PC-9 (cell line): ENCODE measurements around the gene LIN52. TPM values are rescaled to one million over a fixed set of nuclear protein-coding genes. Genes with fewer than 3 reads are reported as not detected.

Experiments used
- BruUV-seq: library from RNA; stranded (reverse); fragments of 400-500 nt; replicated peaks from 2 replicates; lab custom pipeline; 2021; lab: Mats Ljungman, UMichigan
- CTCF ChIA-PET: fragments of 300-600 bp; sonication (Branson Sonifier 250); formaldehyde crosslinking; loops from one replicate; lab custom pipeline; 2022; ENCODE audit warnings: antibody characterized with exemption; lab: Charles Lee
- POLR2A ChIA-PET: fragments of 300-600 bp; sonication (Branson Sonifier 250); formaldehyde crosslinking; loops from one replicate; lab custom pipeline; 2022; ENCODE audit warnings: antibody characterized with exemption; ENCODE audit not compliant: unreplicated experiment; lab: Charles Lee
- DNase-seq, 2 experiments: peaks; one replicate each; pipeline versions ENCODE4 v3.0.0 to v3.0.0-alpha.2; 2015 to 2022; ENCODE audit warnings: mixed read lengths in 1 of 2
- H2AFZ ChIP-seq: fragments of 200-600 bp; sonication (generic); 2 replicates; pipeline ENCODE4 v1.8.1; 2017; ENCODE audit warnings: antibody characterized with exemption
- H3F3A ChIP-seq: fragments of 200-600 bp; sonication (generic); 2 replicates; pipeline ENCODE4 v1.8.1; 2017; ENCODE audit warnings: antibody characterized with exemption, mild to moderate bottlenecking, low read depth; ENCODE audit not compliant: insufficient read depth
- H3K27ac ChIP-seq: fragments of 200-600 bp; sonication (generic); 2 replicates; pipeline ENCODE4 v1.6.1; 2016; ENCODE audit warnings: mixed run types
- H3K27me3 ChIP-seq: fragments of 200-600 bp; sonication (generic); 2 replicates; pipeline ENCODE4 v1.6.1; 2016; ENCODE audit warnings: low read depth, mixed run types; ENCODE audit not compliant: insufficient read depth
- H3K36me3 ChIP-seq: fragments of 200-600 bp; sonication (generic); 2 replicates; pipeline ENCODE4 v1.6.1; 2016; ENCODE audit warnings: low read depth, mixed run types
- H3K4me1 ChIP-seq: fragments of 200-600 bp; sonication (generic); replicated peaks from 2 replicates; pipeline ENCODE4 v1.6.1; 2016; ENCODE audit warnings: mixed run types; ENCODE audit not compliant: insufficient read depth
- H3K4me2 ChIP-seq: fragments of 200-600 bp; sonication (generic); 2 replicates; pipeline ENCODE4 v1.6.1; 2017; ENCODE audit warnings: mixed run types
- H3K4me3 ChIP-seq: fragments of 200-600 bp; sonication (generic); 2 replicates; pipeline ENCODE4 v1.6.1; 2016; ENCODE audit warnings: mixed run types
- H3K79me2 ChIP-seq: fragments of 200-600 bp; sonication (generic); 2 replicates; pipeline ENCODE4 v1.6.1; 2017; ENCODE audit warnings: low read depth, mixed run types
- H3K9me2 ChIP-seq: fragments of 200-600 bp; sonication (generic); 2 replicates; pipeline ENCODE4 v1.8.1; 2017; ENCODE audit warnings: mild to moderate bottlenecking; ENCODE audit not compliant: insufficient read depth
- H3K9me3 ChIP-seq: fragments of 200-600 bp; sonication (generic); 2 replicates; pipeline ENCODE4 v1.8.1; 2016; ENCODE audit warnings: low read depth; ENCODE audit not compliant: insufficient read depth
- H4K20me1 ChIP-seq: fragments of 200-600 bp; sonication (generic); 2 replicates; pipeline ENCODE4 v1.8.1; 2017; ENCODE audit not compliant: insufficient read depth
- EZH2 ChIP-seq: fragments of 200-600 bp; sonication (generic); IDR thresholded peaks from 2 replicates; pipeline ENCODE4 v1.8.0; 2017; ENCODE audit warnings: antibody characterized with exemption, low read depth
- intact Hi-C: fragments of 100-400 bp; cut with micrococcal nuclease; formaldehyde crosslinking; loops from one replicate; pipeline ENCODE4 v1.10.0; 2022; ENCODE audit not compliant: unreplicated experiment
- total RNA-seq: library from RNA; stranded (reverse); gene quantifications from 2 replicates; pipeline ENCODE4 v1.2.3, GENCODE V29; 2021
- TF ChIP-seq, protein P1 (sequence below): fragments of 200-600 bp; sonication (generic); conservative IDR thresholded peaks from 2 replicates; pipeline ENCODE4 v1.6.1; 2017; ENCODE audit warnings: mixed run types, antibody characterized with exemption, mild to moderate bottlenecking, moderate library complexity

Gene LIN52
- total RNA-seq, 1 experiment from 2014 or later = 18.8 TPM

DNA sequence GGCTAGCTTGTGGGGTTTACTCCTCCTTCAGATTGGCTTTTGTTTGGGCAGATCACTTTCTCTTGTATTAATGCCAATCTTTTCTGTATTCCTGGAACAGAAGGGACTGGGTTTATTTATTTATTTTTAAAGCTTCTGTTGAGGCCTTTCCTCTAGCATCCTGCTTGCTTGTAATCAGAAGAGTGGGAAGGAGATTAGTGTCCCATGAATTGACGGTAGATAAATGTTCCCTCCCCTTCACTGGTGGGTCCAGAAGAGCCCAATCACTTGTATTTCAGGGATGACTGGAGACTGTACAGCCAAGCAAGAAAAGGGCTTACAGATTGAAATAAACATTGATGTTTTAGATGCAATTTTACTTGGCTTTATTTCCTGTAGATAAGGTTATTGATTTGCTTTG, 71.0 kb downstream of the LIN52 start:
- CTCF ChIA-PET = no interaction called here

DNA sequence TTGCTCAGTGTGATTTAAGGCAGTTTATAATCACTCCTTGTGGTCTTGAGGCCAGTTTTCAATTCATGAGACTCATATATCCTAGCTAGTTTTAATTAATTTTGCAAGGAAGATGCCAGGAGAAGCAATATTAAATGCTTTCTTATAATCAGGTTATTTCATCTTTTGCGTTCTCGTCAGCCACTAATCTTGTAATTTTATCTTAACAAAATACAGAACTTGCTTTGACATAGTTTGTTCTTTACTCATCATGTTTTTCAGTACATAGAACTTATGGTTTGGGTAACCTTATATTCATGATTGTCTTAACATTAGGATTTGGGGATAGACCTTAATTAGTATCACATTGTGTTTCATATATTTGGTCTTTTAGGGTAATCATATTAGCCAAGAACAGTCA, 76.0 kb downstream of the LIN52 start:
- H3K27me3 ChIP-seq = no peaks in the 10 kb centered on the region
- POLR2A ChIA-PET = no interaction called here
- H3K79me2 ChIP-seq = no peaks in the 10 kb centered on the region
- H3K9me2 ChIP-seq = no peaks in the 10 kb centered on the region
- BruUV-seq = no TSS peak
- TF ChIP-seq, protein P1, sequence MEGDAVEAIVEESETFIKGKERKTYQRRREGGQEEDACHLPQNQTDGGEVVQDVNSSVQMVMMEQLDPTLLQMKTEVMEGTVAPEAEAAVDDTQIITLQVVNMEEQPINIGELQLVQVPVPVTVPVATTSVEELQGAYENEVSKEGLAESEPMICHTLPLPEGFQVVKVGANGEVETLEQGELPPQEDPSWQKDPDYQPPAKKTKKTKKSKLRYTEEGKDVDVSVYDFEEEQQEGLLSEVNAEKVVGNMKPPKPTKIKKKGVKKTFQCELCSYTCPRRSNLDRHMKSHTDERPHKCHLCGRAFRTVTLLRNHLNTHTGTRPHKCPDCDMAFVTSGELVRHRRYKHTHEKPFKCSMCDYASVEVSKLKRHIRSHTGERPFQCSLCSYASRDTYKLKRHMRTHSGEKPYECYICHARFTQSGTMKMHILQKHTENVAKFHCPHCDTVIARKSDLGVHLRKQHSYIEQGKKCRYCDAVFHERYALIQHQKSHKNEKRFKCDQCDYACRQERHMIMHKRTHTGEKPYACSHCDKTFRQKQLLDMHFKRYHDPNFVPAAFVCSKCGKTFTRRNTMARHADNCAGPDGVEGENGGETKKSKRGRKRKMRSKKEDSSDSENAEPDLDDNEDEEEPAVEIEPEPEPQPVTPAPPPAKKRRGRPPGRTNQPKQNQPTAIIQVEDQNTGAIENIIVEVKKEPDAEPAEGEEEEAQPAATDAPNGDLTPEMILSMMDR = no peak
- no peak for TF ChIP-seq EZH2
- H3K4me1 ChIP-seq = no peaks in the 10 kb centered on the region
- DNase-seq = peak in 1 of 2 experiments; percentile 20
- no peak overlapping the region for H2AFZ ChIP-seq
- CTCF ChIA-PET = no interaction called here
- intact Hi-C loops = no loop called here
- no peaks in the 10 kb centered on the region for H3K36me3 ChIP-seq
- H3K9me3 ChIP-seq = no peaks in the 10 kb centered on the region
- H4K20me1 ChIP-seq = no peaks in the 10 kb centered on the region
- H3F3A ChIP-seq = no peaks in the 10 kb centered on the region
- no peak overlapping the region for H3K4me2 ChIP-seq
- no peak overlapping the region for H3K27ac ChIP-seq
- H3K4me3 ChIP-seq = no peak overlapping the region

More for the DNA sequence above, 71.0 kb downstream of the LIN52 start:
- Histone ChIP-seq H3K79me2 (no peaks in the 10 kb centered on the region), H3K27ac (no peak overlapping the region), H3F3A (no peaks in the 10 kb centered on the region), H3K27me3 (no peaks in the 10 kb centered on the region), H3K4me2 (no peak overlapping the region), H4K20me1 (no peaks in the 10 kb centered on the region), H3K4me3 (no peak overlapping the region), H3K36me3 (no peaks in the 10 kb centered on the region), H3K4me1 (no peaks in the 10 kb centered on the region), H2AFZ (no peak overlapping the region), H3K9me3 (no peaks in the 10 kb centered on the region), H3K9me2 (no peaks in the 10 kb centered on the region)
- no TSS peak for BruUV-seq
- POLR2A ChIA-PET = interaction anchor here (0.6 kb wide), 1 partner anchor 80 kb away, joined by 3 read pairs; no protein-coding TSS in a partner anchor
- TF ChIP-seq EZH2 = no peak
- TF ChIP-seq, protein P1 = no peak
- intact Hi-C loops = no loop called here
- no peak for DNase-seq

DNA sequence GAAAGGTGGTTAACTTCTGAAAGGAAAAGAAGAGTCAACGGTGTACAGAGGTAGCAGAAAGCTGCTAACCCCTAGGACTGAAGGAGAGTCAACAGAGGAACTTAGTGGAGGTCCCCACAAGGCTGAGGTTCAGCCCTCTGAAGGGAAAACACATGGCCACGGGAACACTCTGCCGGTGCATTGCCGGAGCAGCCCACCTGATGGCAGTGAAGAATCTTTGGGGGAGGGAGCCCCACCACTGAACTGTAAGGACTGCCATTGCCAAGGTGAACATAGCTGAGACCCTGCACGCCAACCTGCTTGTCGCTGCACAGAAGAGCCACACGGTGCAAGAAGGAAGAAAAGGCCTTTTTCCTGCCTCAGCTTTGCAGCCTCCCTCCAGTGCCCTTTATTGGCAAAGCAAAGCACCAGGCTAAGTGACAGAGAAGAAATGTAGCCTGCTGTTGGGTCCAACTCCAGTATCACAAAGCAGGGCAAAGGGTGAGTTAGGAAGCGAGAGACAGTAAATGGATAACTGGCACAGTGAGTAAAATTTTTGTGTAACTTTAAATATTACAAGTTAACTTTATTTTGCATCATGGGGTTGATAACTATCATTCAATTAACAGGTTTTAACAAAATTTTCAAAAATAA, 76.9 kb downstream of the LIN52 start:
- TF ChIP-seq, protein P1 = no peak
- TF ChIP-seq EZH2 = no peak
- peak in 1 of 2 experiments; percentile 30 for DNase-seq
- no TSS peak for BruUV-seq
- Histone ChIP-seq H2AFZ (no peak overlapping the region), H3K79me2 (no peaks in the 10 kb centered on the region), H3K36me3 (no peaks in the 10 kb centered on the region), H4K20me1 (no peaks in the 10 kb centered on the region), H3F3A (no peaks in the 10 kb centered on the region), H3K9me2 (no peaks in the 10 kb centered on the region), H3K4me3 (no peak overlapping the region), H3K9me3 (no peaks in the 10 kb centered on the region), H3K27me3 (no peaks in the 10 kb centered on the region), H3K4me1 (no peaks in the 10 kb centered on the region), H3K4me2 (no peak overlapping the region), H3K27ac (no peak overlapping the region)
- CTCF ChIA-PET = no interaction called here
- POLR2A ChIA-PET = interaction anchor here (0.6 kb wide), 1 partner anchor 40 kb away, joined by 6 read pairs; no protein-coding TSS in a partner anchor
- intact Hi-C loops = no loop called here
